ENCODE results near the gene TRIP4.

GRCh38 chr15:64472161-64472560, 84.5 kb downstream of the TRIP4 start:
- TF ChIP-seq EZH2 (IDR thresholded peaks at IDR 0.05; ENCODE audit: borderline replicate concordance, low read length) (no peak), CTCF (conservative IDR thresholded peaks at IDR 0.05 in 1 of 2, IDR thresholded peaks at IDR 0.05 in 1 of 2; ENCODE audit: extremely low read depth in 1 of 2, insufficient read depth in 1 of 2, low read depth in 1 of 2, low read length in 2 of 2) (no peak)
